ENCODE data around the gene GLUL. TPM values are rescaled to one million over a fixed set of nuclear protein-coding genes. Genes with fewer than 3 reads are reported as not detected.
A peak's percentile ranks its signal among the peaks of the same experiment; 100 is the strongest.

GLUL gene
- total RNA-seq, 4 donors from 2014 or later = 4,746 to 22,010 (median 11,052) TPM

DNA sequence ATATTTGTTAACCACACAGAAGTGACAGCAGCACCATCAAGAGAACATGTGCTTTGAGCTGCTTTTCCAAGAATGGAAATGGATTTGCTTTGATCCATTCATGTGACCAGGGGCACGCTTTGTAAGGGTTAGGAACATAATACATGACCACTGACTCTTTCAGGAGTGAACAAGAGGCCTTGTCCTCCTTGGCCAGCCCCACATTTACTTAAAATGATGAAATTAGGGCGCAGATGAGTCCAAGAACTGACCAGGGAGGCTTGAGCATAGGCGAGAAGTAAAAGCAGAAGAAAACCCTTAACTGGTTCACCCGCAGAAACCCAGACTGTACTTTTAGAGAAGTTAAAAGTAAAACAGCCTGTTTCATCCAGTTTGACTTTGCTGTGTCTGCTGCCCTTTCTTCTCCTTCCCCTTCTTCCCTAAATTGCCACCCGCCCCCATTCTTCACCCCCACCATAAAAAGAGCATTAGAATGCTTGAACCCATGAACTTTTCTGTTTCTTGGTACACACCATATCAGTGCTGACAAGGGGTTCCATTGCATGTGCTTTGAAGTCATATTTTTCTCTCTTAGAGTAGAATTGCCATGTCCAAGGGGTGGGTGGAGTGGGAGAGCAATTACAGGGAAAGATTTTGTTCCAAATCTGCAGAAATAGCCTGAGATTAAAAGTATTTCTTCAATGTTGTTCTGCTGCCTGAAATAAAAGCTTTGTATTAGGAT, 2.6 kb upstream of the GLUL start:
- DNase-seq (no peak), ATAC-seq (no peak)
- Histone ChIP-seq H3K36me3 (peaks cover 14 to 22% of the 10 kb centered on the region in 2 donors), H3K4me1 (peaks cover 28 to 30% of the 10 kb centered on the region in 2 donors), H3K4me3 (no peak overlapping the region), H3K27ac (peak overlapping the region; percentile 94 to 99 (median 97)), H3K9me3 (no peaks in the 10 kb centered on the region), H3K27me3 (no peaks in the 10 kb centered on the region)
- TF ChIP-seq, protein P1, sequence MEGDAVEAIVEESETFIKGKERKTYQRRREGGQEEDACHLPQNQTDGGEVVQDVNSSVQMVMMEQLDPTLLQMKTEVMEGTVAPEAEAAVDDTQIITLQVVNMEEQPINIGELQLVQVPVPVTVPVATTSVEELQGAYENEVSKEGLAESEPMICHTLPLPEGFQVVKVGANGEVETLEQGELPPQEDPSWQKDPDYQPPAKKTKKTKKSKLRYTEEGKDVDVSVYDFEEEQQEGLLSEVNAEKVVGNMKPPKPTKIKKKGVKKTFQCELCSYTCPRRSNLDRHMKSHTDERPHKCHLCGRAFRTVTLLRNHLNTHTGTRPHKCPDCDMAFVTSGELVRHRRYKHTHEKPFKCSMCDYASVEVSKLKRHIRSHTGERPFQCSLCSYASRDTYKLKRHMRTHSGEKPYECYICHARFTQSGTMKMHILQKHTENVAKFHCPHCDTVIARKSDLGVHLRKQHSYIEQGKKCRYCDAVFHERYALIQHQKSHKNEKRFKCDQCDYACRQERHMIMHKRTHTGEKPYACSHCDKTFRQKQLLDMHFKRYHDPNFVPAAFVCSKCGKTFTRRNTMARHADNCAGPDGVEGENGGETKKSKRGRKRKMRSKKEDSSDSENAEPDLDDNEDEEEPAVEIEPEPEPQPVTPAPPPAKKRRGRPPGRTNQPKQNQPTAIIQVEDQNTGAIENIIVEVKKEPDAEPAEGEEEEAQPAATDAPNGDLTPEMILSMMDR (IDR thresholded peaks at IDR 0.05 in 4 of 5, conservative IDR thresholded peaks at IDR 0.05 in 1 of 5) = no peak
- no peak for TF ChIP-seq POLR2A (IDR thresholded peaks at IDR 0.05)
- in situ Hi-C loops (cut with MboI; ENCODE audit: low sequenced_read_pairs in 4 of 4) (no loop called here), intact Hi-C loops (cut with DNase I; ENCODE audit: low total_unique reads) (loop anchor here (2.0 to 10.0 kb wide), 2 partner anchors 93 to 159 kb away; no protein-coding TSS in a partner anchor)

DNA sequence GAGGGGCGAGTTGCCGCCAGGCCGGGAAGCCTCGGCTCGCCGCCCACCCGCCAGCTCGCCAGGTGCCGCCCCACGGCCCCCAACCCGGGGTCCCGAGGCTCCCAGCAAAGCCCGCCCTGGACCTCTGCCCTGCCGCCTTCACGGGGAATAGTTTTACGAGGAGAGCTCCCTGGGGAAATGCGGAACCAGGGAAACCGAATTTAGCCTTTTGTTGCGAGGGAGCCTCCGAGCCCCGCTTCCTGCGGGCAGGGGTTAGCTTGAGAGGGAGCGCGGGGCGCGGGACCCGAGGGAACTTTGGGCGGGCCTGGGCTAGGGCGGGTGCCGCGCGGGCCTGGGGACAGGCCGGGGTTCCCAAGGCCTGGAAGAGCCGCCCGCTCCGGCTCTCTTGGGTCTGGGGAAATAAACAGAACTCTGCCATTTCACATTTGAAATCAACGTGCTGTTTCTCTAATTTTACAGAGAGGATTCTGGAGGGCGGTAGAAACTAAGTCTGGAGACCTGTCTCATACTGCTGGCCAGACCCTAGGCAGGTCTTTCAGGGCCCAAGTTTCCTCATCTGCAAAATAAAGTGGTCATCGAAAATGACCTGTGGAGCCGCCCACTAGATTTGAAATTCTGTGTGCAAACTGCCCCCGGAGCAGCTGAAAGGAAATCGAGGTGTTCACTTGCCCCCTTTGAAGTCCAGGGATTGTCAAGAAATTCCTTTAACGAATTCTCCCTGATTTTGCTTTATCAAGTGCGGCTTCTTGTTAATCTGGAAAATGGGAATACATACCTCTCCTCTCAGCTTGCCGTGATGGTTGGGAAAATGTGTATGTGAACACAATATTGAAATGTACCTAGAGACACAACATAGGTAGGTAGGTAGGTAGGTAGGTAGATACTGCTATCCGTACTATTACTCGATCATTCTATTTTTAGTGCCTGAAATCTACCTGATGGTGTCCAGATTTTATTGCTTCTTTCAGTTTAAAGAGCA, 749 bp upstream of the GLUL start:
- Histone ChIP-seq H3K4me3 (peak overlapping the region; percentile 77 to 90 (median 82)), H3K36me3 (peaks cover 20 to 40% of the 10 kb centered on the region in 2 donors), H3K27ac (peak overlapping the region; percentile 94 to 99 (median 97)), H3K4me1 (peaks cover 30 to 33% of the 10 kb centered on the region in 2 donors), H3K27me3 (no peaks in the 10 kb centered on the region), H3K9me3 (no peaks in the 10 kb centered on the region)
- in situ Hi-C loops (cut with MboI; ENCODE audit: low sequenced_read_pairs in 4 of 4) = no loop called here
- DNase-seq = no peak
- intact Hi-C loops (cut with DNase I; ENCODE audit: low total_unique reads) = loop anchor here (1.0 to 10.0 kb wide), 3 partner anchors 158 to 249 kb away; no protein-coding TSS in a partner anchor
- ATAC-seq = peak; percentile 18 to 29
- TF ChIP-seq POLR2A (IDR thresholded peaks at IDR 0.05) = no peak
- TF ChIP-seq, protein P1 (IDR thresholded peaks at IDR 0.05 in 4 of 5, conservative IDR thresholded peaks at IDR 0.05 in 1 of 5) = no peak

DNA sequence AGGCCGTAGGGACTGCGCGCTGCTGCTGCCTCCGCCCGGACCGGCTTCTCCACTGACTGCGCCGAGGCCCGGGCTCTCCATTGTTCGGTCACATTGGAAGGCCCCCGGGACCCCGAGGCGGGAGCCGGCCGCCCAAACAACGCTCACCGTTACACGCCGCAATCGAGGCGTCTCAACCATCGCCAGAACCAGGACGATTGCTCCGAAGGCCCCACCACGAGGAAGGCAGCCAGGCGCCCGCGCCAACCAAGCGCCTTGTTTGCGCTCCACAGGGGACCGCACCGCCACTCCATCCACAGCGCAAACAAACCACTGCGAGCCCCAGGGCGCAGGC, 595 bp downstream of the GLUL start:
- Histone ChIP-seq H3K27me3 (no peaks in the 10 kb centered on the region), H3K27ac (peak overlapping the region; percentile 94 to 99 (median 97)), H3K4me1 (peaks cover 22 to 31% of the 10 kb centered on the region in 2 donors), H3K9me3 (no peaks in the 10 kb centered on the region), H3K4me3 (peak overlapping the region; percentile 77 to 90 (median 82)), H3K36me3 (peaks cover 22 to 54% of the 10 kb centered on the region in 2 donors)
- ATAC-seq = peak in 1 of 2 donors; percentile 0
- no peak for DNase-seq
- in situ Hi-C loops (cut with MboI; ENCODE audit: low sequenced_read_pairs in 4 of 4) (no loop called here), intact Hi-C loops (cut with DNase I; ENCODE audit: low total_unique reads) (loop anchor here (2.0 to 10.0 kb wide), 4 partner anchors 42 to 194 kb away; no protein-coding TSS in a partner anchor)
- TF ChIP-seq POLR2A (IDR thresholded peaks at IDR 0.05) = no peak
- TF ChIP-seq, protein P1 (IDR thresholded peaks at IDR 0.05 in 4 of 5, conservative IDR thresholded peaks at IDR 0.05 in 1 of 5) = peak in 2 of 5 experiments; percentile 40

DNA sequence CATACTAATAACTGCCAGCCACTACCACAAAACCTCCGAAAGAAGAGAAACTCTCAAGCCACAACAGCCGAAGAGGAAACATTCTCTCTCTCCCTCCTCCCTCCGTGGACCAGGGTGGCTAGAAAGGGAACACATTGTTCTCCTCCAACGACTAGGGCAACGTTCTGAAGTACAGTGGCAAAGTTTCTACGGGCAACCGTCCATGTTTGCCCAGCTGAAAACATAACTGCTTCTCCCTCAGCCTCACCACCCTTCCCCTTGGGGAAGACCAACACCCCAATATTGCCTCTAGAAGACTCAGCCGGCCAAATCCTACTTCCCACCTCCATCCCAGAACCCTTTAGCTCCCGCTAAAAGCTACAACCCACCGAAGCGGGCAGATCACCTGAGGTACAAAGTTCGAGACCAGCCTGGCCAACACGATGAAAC, 2.0 kb downstream of the GLUL start:
- ATAC-seq = peak; percentile 23 to 28
- DNase-seq = peak in 1 of 2 donors; percentile 60
- intact Hi-C loops (cut with DNase I; ENCODE audit: low total_unique reads) = loop anchor here (2.0 to 10.0 kb wide), 4 partner anchors 41 to 193 kb away; no protein-coding TSS in a partner anchor
- peaks cover 28 to 31% of the 10 kb centered on the region in 2 donors for H3K4me1 ChIP-seq
- no peaks in the 10 kb centered on the region for H3K27me3 ChIP-seq
- TF ChIP-seq, protein P1 (IDR thresholded peaks at IDR 0.05 in 4 of 5, conservative IDR thresholded peaks at IDR 0.05 in 1 of 5) = no peak
- no peak for TF ChIP-seq POLR2A (IDR thresholded peaks at IDR 0.05)
- in situ Hi-C loops (cut with MboI; ENCODE audit: low sequenced_read_pairs in 4 of 4) = no loop called here
- peak overlapping the region; percentile 94 to 99 (median 97) for H3K27ac ChIP-seq
- H3K36me3 ChIP-seq = peaks cover 31 to 67% of the 10 kb centered on the region in 2 donors
- no peaks in the 10 kb centered on the region for H3K9me3 ChIP-seq
- H3K4me3 ChIP-seq = peak overlapping the region; percentile 77 to 90 (median 82)

All from gastrocnemius medialis (tissue), 4 donors.